HG02852 (cell line): Measurements from ENCODE around the gene ZBTB48.
"Not testable (repeated sequence)": the region's sequence is repeated elsewhere in the genome, so short reads cannot be mapped to it uniquely, and the experiment has no call there.

Experiments
- ATAC-seq: cut with Tn5 transposase; IDR thresholded peaks from one replicate; pipeline ENCODE4 v1.9.1; 2021; ENCODE audit warnings: mild to moderate bottlenecking, moderate library complexity; ENCODE audit not compliant: unreplicated experiment

The ZBTB48 gene

DNA sequence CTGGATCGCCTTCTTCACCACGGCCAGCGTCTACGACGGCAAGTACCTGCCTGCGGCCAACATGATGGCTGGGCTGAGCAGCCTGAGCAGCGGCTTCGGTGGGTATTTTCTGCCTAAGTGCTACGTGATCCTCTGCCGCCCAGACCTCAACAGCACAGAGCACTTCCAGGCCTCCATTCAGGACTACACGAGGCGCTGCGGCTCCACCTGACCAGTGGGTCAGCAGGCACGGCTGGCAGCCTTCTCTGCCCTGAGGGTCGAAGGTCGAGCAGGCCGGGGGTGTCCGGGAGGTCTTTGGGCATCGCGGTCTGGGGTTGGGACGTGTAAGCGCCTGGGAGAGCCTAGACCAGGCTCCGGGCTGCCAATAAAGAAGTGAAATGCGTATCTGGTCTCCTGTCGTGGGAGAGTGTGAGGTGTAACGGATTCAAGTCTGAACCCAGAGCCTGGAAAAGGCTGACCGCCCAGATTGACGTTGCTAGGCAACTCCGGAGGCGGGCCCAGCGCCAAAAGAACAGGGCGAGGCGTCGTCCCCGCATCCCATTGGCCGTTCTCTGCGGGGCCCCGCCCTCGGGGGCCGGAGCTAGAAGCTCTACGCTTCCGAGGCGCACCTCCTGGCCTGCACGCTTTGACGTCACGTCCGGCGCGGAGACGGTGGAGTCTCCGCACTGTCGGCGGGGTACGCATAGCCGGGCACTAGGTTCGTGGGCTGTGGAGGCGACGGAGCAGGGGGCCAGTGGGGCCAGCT is at the start of gene ZBTB48:
ZBTB48 (plus strand) TSS at position 621 of the 745 bp plus-strand sequence. CDS start 616 bp downstream, outside the sequence.
- ATAC-seq = peak; percentile 97

GRCh38 chr1:6530504-6531160 is 49.2 kb upstream of the ZBTB48 start:
- no peak for ATAC-seq

- no peak for ATAC-seq
These were observed 47.8 kb upstream of the ZBTB48 start for GRCh38 chr1:6531996-6532395.

DNA sequence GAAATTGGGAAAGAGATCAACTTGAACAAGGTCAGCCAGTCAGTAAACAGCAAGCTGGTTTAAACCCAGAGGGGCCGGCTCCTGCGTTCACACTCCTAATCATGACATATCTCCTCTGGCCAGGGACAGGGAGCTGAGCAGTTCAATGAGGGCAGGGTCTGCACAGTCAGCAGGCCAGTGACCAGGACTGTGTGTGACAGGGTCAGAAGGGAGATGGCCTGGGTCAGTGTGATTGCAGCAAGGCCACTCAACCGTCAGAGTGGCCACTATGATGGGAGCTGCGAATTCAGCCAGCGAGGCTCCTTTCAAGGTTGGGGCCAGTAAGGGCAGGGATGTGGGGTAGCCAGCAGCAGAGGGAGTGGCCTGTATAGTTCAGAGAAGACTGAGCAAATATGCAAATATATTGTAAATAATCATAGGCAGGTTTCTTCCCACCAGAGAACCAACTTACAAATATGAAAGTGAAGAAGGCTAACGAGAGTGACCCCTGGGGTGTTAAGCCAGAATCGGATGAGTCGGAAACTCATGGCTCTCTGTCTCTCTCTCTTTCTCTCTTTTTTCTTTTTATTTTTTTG is 45.5 kb upstream of the ZBTB48 start:
- no peak for ATAC-seq

GRCh38 chr1:6535214-6535613 is 44.6 kb upstream of the ZBTB48 start:
- ATAC-seq = no peak

- no peak for ATAC-seq
These were observed 43.5 kb upstream of the ZBTB48 start for GRCh38 chr1:6536291-6536690.

GRCh38 chr1:6538956-6539355 is 40.8 kb upstream of the ZBTB48 start:
- ATAC-seq = no peak

GRCh38 chr1:6544831-6545230 is 35.0 kb upstream of the ZBTB48 start:
- ATAC-seq = no peak

DNA sequence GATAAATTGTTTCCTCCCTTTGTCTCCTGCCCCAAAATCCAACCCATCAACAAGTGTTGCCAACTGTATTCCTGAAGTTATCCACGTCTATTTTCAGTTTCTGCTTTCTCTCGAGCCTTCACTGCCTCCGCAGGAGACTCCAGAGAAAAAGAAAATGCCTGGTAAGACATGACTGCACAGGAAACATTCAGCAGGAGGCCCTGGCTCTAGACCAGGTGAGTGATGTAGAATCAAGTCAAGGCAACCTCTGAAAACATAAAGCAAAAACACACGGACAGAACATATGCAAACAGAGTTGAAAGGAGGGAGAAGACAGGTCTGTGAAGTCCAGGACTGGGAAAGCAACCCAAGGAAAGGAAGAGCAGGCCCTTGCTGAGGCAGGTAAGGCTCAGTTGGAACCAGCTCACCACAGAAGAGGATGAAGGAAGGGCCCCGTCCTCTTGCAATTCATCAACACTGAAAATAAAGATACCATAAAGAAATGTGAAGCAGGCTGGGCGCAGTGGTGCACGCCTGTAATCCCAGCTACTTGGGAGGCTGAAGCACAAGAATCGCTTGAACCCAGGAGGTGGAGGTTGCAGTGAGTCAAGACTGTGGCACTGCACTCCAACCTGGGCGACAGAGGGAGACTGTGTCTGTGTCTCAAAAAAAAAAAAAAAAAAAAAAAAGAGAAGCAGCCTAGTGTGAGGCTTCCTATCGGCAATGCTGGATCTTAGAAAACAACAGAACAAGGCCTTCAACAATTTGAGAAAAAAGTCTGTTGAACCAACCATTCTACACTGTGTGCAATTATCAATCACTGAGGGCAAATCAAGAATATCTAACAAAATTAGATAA is 34.3 kb upstream of the ZBTB48 start:
- no peak for ATAC-seq

DNA sequence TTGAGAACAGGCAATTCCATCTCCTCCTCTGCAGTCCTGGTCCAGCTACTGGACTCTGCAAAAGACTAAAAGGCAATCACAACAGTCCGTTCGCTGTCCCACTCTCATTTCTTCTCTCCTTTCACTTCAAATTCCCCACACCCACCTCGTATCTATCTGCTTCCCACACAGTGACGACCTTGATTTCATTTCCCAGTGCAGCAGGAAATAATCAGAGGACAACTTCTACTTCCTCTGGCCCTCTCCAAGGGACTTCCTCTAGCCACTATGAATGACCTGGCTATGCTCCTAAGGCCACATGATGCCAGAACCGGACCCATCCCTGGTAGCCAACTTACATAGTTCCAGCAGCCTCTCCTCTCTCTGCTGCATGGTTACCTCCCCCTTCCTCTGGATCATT is 33.5 kb upstream of the ZBTB48 start:
- ATAC-seq = no peak

DNA sequence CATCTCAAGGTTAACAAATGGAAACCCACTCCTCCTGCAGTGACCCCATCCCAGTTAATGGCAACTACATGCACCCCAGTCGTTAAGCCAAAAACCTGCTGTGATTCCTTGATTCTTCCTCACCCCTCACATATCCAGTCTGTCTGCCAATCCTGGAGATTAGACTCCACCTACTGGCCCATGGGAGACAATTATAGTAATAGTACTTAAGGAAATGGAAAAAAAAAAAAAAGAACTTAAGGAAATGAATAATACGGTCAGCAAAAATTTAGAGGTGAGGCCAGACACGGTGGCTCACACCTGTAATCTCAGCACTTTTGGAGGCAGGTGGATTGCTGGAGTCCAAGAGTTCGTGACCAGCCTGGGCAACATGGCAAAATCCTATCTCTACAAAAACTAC is 32.5 kb upstream of the ZBTB48 start:
- no peak for ATAC-seq

GRCh38 chr1:6554031-6554906 is 25.5 kb upstream of the ZBTB48 start, which contains the start of gene NOL9:
Gene NOL9 (minus strand): TSS chr1:6554513. CDS start chr1:6554502, 11 bp downstream.
- ATAC-seq = peak; percentile 87

- ATAC-seq = no peak
These were observed 24.7 kb upstream of the ZBTB48 start, which contains the start of gene TAS1R1 for GRCh38 chr1:6554907-6555778. Gene TAS1R1 (plus strand): TSS chr1:6555307. CDS start chr1:6555374, 67 bp downstream.

GRCh38 chr1:6557597-6557996 is 22.2 kb upstream of the ZBTB48 start:
- ATAC-seq = no peak

DNA sequence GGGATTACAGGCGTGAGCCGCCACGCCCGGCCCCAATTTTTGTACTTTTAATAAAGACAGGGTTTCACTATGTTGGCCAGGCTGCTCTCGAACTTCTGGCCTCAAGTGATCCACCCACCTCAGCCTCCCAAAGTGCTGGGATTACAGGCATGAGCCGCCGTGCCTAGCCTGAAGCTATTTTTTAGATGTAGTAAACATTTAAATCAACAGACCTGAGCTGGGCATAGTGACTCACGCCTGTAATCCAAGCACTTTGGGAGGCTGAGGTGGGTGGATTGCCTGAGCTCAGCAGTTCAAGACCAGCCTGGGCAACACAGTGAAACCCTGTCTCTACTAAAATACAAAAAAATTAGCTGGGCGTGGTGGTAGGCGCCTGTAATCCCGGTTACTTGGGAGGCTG is 20.6 kb upstream of the ZBTB48 start:
- ATAC-seq = not testable (repeated sequence)

DNA sequence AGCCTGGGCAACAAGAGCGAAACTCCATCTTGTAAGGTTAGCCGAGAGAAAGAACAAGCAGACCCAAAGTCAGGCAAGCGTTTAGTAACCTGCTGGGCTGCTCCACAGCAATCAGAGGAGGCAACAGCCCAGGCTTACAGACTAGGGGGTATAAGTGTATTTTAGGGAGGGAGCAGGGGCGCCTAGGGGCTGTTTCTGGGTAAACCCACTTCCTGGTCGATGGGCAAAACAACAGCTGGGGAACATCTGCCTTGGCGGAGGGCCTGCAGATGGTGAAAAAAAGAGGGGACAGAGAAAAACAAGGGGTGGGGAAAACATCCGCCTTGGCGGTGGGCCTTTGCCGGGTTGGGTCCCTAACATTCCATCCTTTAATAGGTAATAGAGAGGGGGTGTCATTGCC is 19.5 kb upstream of the ZBTB48 start:
- no peak for ATAC-seq

DNA sequence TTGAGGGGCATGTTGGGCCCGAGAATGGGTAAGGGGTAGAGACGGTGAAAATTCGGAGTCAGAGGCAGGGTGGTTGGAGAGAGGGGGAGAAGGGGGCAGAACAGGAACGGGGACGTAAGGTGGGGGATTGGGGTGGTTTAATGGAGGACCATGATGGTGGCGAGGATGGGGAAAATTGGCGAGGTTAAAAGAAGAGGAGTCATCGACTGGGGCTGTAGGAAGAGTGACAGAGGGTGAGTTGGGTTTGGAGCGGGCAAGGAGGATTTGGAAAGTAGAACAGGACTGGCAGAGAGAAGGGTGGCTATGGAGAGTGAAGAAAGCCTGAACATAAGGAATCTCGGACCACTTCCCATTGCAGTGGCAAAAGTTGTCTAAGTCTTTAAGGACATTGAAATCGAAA is 10.8 kb upstream of the ZBTB48 start:
- ATAC-seq = no peak

- no peak for ATAC-seq
These were observed 9.7 kb upstream of the ZBTB48 start for GRCh38 chr1:6570100-6570499.

GRCh38 chr1:6570987-6571386 is 8.8 kb upstream of the ZBTB48 start:
- ATAC-seq = no peak
